LoVo (cell line): ENCODE measurements around the gene TMEM9B.
"Not testable (repeated sequence)": the region's sequence is repeated elsewhere in the genome, so short reads cannot be mapped to it uniquely, and the experiment has no call there.

Source experiments
- DNase-seq: peaks from one replicate; pipeline ENCODE4 v3.0.0-alpha.2; 2016; ENCODE audit warnings: low spot score

TMEM9B gene

GRCh38 chr11:8971924-8972316 is 7.7 kb upstream of the TMEM9B start:
- no peak for DNase-seq

GRCh38 chr11:8971196-8971923 is 7.1 kb upstream of the TMEM9B start:
- no peak for DNase-seq

GRCh38 chr11:8967184-8967583 is 2.9 kb upstream of the TMEM9B start:
- DNase-seq, result no peak

GRCh38 chr11:8963569-8964323 is 496 bp downstream of the TMEM9B start:
- peak; percentile 79 for DNase-seq

- DNase-seq, result no peak
Observed at GRCh38 chr11:8962841-8963240, 1.4 kb downstream of the TMEM9B start.

- DNase-seq, result no peak
Observed at GRCh38 chr11:8961401-8961800, 2.8 kb downstream of the TMEM9B start.

GRCh38 chr11:8959546-8960166 is 4.6 kb downstream of the TMEM9B start:
- peak; percentile 55 for DNase-seq

- DNase-seq, result no peak
Observed at GRCh38 chr11:8956860-8957259, 7.4 kb downstream of the TMEM9B start.

GRCh38 chr11:8948886-8949285 is 15.4 kb downstream of the TMEM9B start:
- no peak for DNase-seq

GRCh38 chr11:8947230-8947943 is 16.9 kb downstream of the TMEM9B start:
- DNase-seq, result no peak

- no peak for DNase-seq
Observed at GRCh38 chr11:8942518-8943066, 21.6 kb downstream of the TMEM9B start, which contains the start of gene ASCL3. ASCL3 (minus strand) TSS chr11:8943016; CDS start chr11:8938161, 4,855 bp downstream.

- DNase-seq, result no peak
Observed at GRCh38 chr11:8941341-8942103, 22.7 kb downstream of the TMEM9B start.

GRCh38 chr11:8937659-8938058 is 26.6 kb downstream of the TMEM9B start:
- no peak for DNase-seq

- DNase-seq, result no peak
Observed at GRCh38 chr11:8937159-8937558, 27.1 kb downstream of the TMEM9B start.

- DNase-seq, result not testable (repeated sequence)
Observed at GRCh38 chr11:8935789-8936188, 28.5 kb downstream of the TMEM9B start.

- DNase-seq, result peak; percentile 66
Observed at GRCh38 chr11:8934742-8935488, 29.3 kb downstream of the TMEM9B start.

GRCh38 chr11:8933931-8934330 is 30.3 kb downstream of the TMEM9B start:
- no peak for DNase-seq

- DNase-seq, result no peak
Observed at GRCh38 chr11:8932564-8933180, 31.6 kb downstream of the TMEM9B start, which contains the start of gene C11orf16. C11orf16 (minus strand) TSS chr11:8932947; CDS start chr11:8932308, 639 bp downstream.

- DNase-seq, result no peak
Observed at GRCh38 chr11:8930456-8931175, 33.6 kb downstream of the TMEM9B start.
